ENCODE results near the gene PSMG4. TPM values are rescaled to one million over a fixed set of nuclear protein-coding genes. Genes with fewer than 3 reads are reported as not detected.

The PSMG4 gene
- total and polyA plus RNA-seq, 10 of the 15 experiments (the other 5 are each of a cell fraction or from before 2014, with no cell fraction given) = 7.1 to 62.6 (median 29.8) TPM

GRCh38 chr6:3249821-3250220 lies 8.9 kb upstream of the PSMG4 start (continued):
- no peak for TF ChIP-seq REST (IDR thresholded peaks at IDR 0.05; ENCODE audit: low read depth, low read length)
- TF ChIP-seq MYC (IDR thresholded peaks at IDR 0.05; ENCODE audit: insufficient read depth, insufficient read length, insufficient replicate concordance, low read length, severe bottlenecking) = no peak
- TF ChIP-seq SMC3 (IDR thresholded peaks at IDR 0.05; ENCODE audit: borderline replicate concordance, low read length) = no peak
- no peak for TF ChIP-seq PML (IDR thresholded peaks at IDR 0.05; ENCODE audit: low read length)
- TF ChIP-seq IRF4 (IDR thresholded peaks at IDR 0.05; ENCODE audit: low read depth, low read length) = no peak
- TF ChIP-seq EP300 (IDR thresholded peaks at IDR 0.05; ENCODE audit: borderline replicate concordance in 1 of 2, control insufficient read depth in 1 of 2, low read depth in 2 of 2, low read length in 2 of 2) = no peak
- no peak for TF ChIP-seq RELA (IDR thresholded peaks at IDR 0.05; ENCODE audit: borderline replicate concordance, partially characterized antibody)

- in situ Hi-C loops (cut with MboI) (loop anchor here (5.0 kb wide), 1 partner anchor 123 kb away; no protein-coding TSS in a partner anchor), intact Hi-C loops (cut with micrococcal nuclease; ENCODE audit: unreplicated experiment) (loop anchor here (5.0 kb wide), 1 partner anchor 253 kb away; the partner anchor contains the start of gene NQO2)
- WGBS (ENCODE audit: insufficient coverage, insufficient replicate concordance, low lambda C conversion rate, missing lambda C conversion rate) = 52% methylated on average over 9 of the region's 9 CpGs
- no peaks in the 10 kb centered on the region for H4K20me1 ChIP-seq (ENCODE audit: control insufficient read depth, insufficient read depth)
- no peaks in the 10 kb centered on the region for H3K4me1 ChIP-seq (ENCODE audit: control insufficient read depth, insufficient read depth, low read length)
- ChIA-PET POLR2A (interaction anchor here (0.8 kb wide), 1 partner anchor 123 kb away, joined by 4 read pairs; no protein-coding TSS in a partner anchor), RAD21 (ENCODE audit: unreplicated experiment) (interaction anchor here (1.6 to 2.0 kb wide), 2 partner anchors 126 to 482 kb away, joined by 7 to 9 read pairs; no protein-coding TSS in a partner anchor), SMC1A (ENCODE audit: uncharacterized antibody, unreplicated experiment) (interaction anchor here (1.0 to 3.8 kb wide), 9 partner anchors 13 to 125 kb away, joined by 3 to 32 read pairs (median 4); no protein-coding TSS in a partner anchor), CTCF (interaction anchor here (1.0 to 4.2 kb wide), 14 partner anchors 10 to 260 kb away, joined by 3 to 61 read pairs (median 12); partner anchors contain the start of gene PSMG4)
- no peaks in the 10 kb centered on the region for H3K9me3 ChIP-seq (replicated peaks; ENCODE audit: control insufficient read depth, insufficient read depth, low read length)
- no peak overlapping the region for H3K4me3 ChIP-seq
- no peak overlapping the region for H3K9ac ChIP-seq (ENCODE audit: control insufficient read depth, insufficient read depth, low read length)
- H3K27me3 ChIP-seq (replicated peaks in 1 of 2; ENCODE audit: control insufficient read depth in 2 of 2, insufficient read depth in 2 of 2, low read length in 1 of 2) = peaks cover 0 to 6% of the 10 kb centered on the region in 2 experiments; a peak in 3 of 4 replicates
- no peak overlapping the region for H3K27ac ChIP-seq (ENCODE audit: control insufficient read depth, insufficient read depth)
- no peak overlapping the region for H3K4me2 ChIP-seq (ENCODE audit: control insufficient read depth, insufficient read depth)
- no TSS peak for BruUV-seq (replicated peaks)
- no peak for DNase-seq (ENCODE audit: low read depth, low spot score)
- H2AFZ ChIP-seq (ENCODE audit: control insufficient read depth, low read depth, low read length) = no peak overlapping the region
- no peak for FAIRE-seq
- no peaks in the 10 kb centered on the region for H3K36me3 ChIP-seq (ENCODE audit: control insufficient read depth in 2 of 2, insufficient read depth in 2 of 2, low read length in 1 of 2)
- H3K79me2 ChIP-seq (ENCODE audit: control insufficient read depth, insufficient read depth, low read length) = no peaks in the 10 kb centered on the region
- no peak for ATAC-seq
- no peak for TF ChIP-seq RBBP5 (conservative IDR thresholded peaks at IDR 0.05)
- no peak for TF ChIP-seq NFIC (IDR thresholded peaks at IDR 0.05; ENCODE audit: low read depth, low read length)
- TF ChIP-seq FOS (IDR thresholded peaks at IDR 0.05; ENCODE audit: borderline replicate concordance, extremely low read depth, insufficient read length) = no peak
- TF ChIP-seq SKIL (IDR thresholded peaks at IDR 0.05; ENCODE audit: low read depth, poor library complexity, severe bottlenecking) = no peak
- TF ChIP-seq YY1 (IDR thresholded peaks at IDR 0.05; ENCODE audit: low read depth, low read length) = no peak
- no peak for TF ChIP-seq MYC (IDR thresholded peaks at IDR 0.05; ENCODE audit: insufficient read depth, insufficient read length, insufficient replicate concordance, low read length, severe bottlenecking)
- no peak for TF ChIP-seq PBX3 (IDR thresholded peaks at IDR 0.05; ENCODE audit: insufficient replicate concordance, low read depth, low read length)
- no peak for TF ChIP-seq KAT2A (conservative IDR thresholded peaks at IDR 0.05; ENCODE audit: control insufficient read depth, low read depth, low read length)
- TF ChIP-seq SP1 (IDR thresholded peaks at IDR 0.05; ENCODE audit: low read depth, low read length) = no peak
Observed at GRCh38 chr6:3250231-3250675, 8.5 kb upstream of the PSMG4 start.

Data from GM12878 (cell line).